GM10847 (cell line): ENCODE results near the gene TTC23.

ENCODE experiments used
- POLR2A ChIP-seq: IDR thresholded peaks from 2 replicates; pipeline ENCODE4 v1.6.1; 2011; ENCODE audit not compliant: insufficient read length; ENCODE audit errors: extremely low read depth

The TTC23 gene

GRCh38 chr15:99249270-99249841 lies at the start of gene TTC23:
Gene TTC23, minus strand, starts transcription at chr15:99249581. Its CDS starts 20,869 bp downstream, at chr15:99228712.
- no peak for TF ChIP-seq POLR2A

- no peak for TF ChIP-seq POLR2A
Observed at GRCh38 chr15:99296386-99296785, 47.0 kb upstream of the TTC23 start.

GRCh38 chr15:99295840-99296239 lies 46.5 kb upstream of the TTC23 start:
- no peak for TF ChIP-seq POLR2A

GRCh38 chr15:99291643-99292042 lies 42.3 kb upstream of the TTC23 start:
- TF ChIP-seq POLR2A: no peak

GRCh38 chr15:99283717-99284116 lies 34.3 kb upstream of the TTC23 start:
- TF ChIP-seq POLR2A: no peak

GRCh38 chr15:99282586-99282985 lies 33.2 kb upstream of the TTC23 start:
- no peak for TF ChIP-seq POLR2A

- no peak for TF ChIP-seq POLR2A
Observed at GRCh38 chr15:99282121-99282520, 32.7 kb upstream of the TTC23 start.

GRCh38 chr15:99279827-99280226 lies 30.4 kb upstream of the TTC23 start:
- TF ChIP-seq POLR2A: no peak

GRCh38 chr15:99279290-99279689 lies 29.9 kb upstream of the TTC23 start:
- TF ChIP-seq POLR2A: no peak

- no peak for TF ChIP-seq POLR2A
Observed at GRCh38 chr15:99275525-99276128, 26.2 kb upstream of the TTC23 start.

GRCh38 chr15:99275061-99275460 lies 25.7 kb upstream of the TTC23 start:
- TF ChIP-seq POLR2A: no peak

- TF ChIP-seq POLR2A: no peak
Observed at GRCh38 chr15:99273801-99274200, 24.4 kb upstream of the TTC23 start.

- no peak for TF ChIP-seq POLR2A
Observed at GRCh38 chr15:99268431-99268830, 19.1 kb upstream of the TTC23 start.

GRCh38 chr15:99267957-99268356 lies 18.6 kb upstream of the TTC23 start:
- no peak for TF ChIP-seq POLR2A

- TF ChIP-seq POLR2A: no peak
Observed at GRCh38 chr15:99265541-99266070, 16.2 kb upstream of the TTC23 start.

GRCh38 chr15:99264125-99264524 lies 14.7 kb upstream of the TTC23 start:
- TF ChIP-seq POLR2A: no peak
